ENCODE data around the gene FMNL2. TPM values are rescaled to one million over a fixed set of nuclear protein-coding genes. Genes with fewer than 3 reads are reported as not detected.

The FMNL2 gene
- total RNA-seq, 1 experiment from 2014 or later = 33.6 TPM

- H2BK15ac ChIP-seq (ENCODE audit: low read depth, low read length) = no peak overlapping the region
- H3K4ac ChIP-seq (ENCODE audit: low read depth, low read length) = no peak overlapping the region
- no peak overlapping the region for H3K56ac ChIP-seq (ENCODE audit: insufficient read length, low read depth, low read length)
- H2BK20ac ChIP-seq (ENCODE audit: low read depth, low read length, poor library complexity, severe bottlenecking) = no peak overlapping the region
- no peaks in the 10 kb centered on the region for H3K23me2 ChIP-seq (ENCODE audit: insufficient read length, low read depth, low read length, poor library complexity, severe bottlenecking)
- H3K27me3 ChIP-seq (ENCODE audit: insufficient read depth, low read length) = no peaks in the 10 kb centered on the region
- Mint-ChIP-seq H3K9me3 (no peaks in the 10 kb centered on the region), H3K4me1 (peaks cover 72 to 73% of the 10 kb centered on the region in 2 experiments), H3K36me3 (ENCODE audit: insufficient read depth in 1 of 3, low read depth in 3 of 3) (peaks cover 0 to 4% (median 0%) of the 10 kb centered on the region in 3 experiments; a peak in 2 of 7 replicates), H3K27me3 (ENCODE audit: low read depth) (no peaks in the 10 kb centered on the region), H3K27ac (no peak overlapping the region), H3K4me3 (no peak overlapping the region)
- no peak overlapping the region for H3K23ac ChIP-seq (ENCODE audit: insufficient read length, low read depth, low read length)
- H3K4me1 ChIP-seq (ENCODE audit: insufficient read depth, low read length) = peaks cover 16% of the 10 kb centered on the region
- H2BK12ac ChIP-seq (ENCODE audit: insufficient read length, low read depth, low read length) = no peak overlapping the region
- no peak overlapping the region for H3K18ac ChIP-seq (ENCODE audit: insufficient read length, low read depth, low read length)
- H3K27ac ChIP-seq (ENCODE audit: insufficient read length, low read depth, low read length) = no peak overlapping the region
- H2AK5ac ChIP-seq (ENCODE audit: insufficient read length, low read length) = no peak overlapping the region
- H4K8ac ChIP-seq (replicated peaks; ENCODE audit: insufficient read length, low read depth, low read length) = no peak overlapping the region
- H3K9me3 ChIP-seq (ENCODE audit: control insufficient read depth, low read depth, low read length) = no peaks in the 10 kb centered on the region
- DNase-seq = no peak
- no peak overlapping the region for H3K9ac ChIP-seq (ENCODE audit: extremely low read depth, insufficient read length, low read length)
- H3K4me2 ChIP-seq (ENCODE audit: insufficient read depth, insufficient read length, low read length) = no peak overlapping the region
- no CpG with 5 or more reads among the region's 5 CpGs for WGBS (ENCODE audit: extremely low coverage, insufficient read length, low lambda C conversion rate)
- no peak overlapping the region for H3K14ac ChIP-seq (ENCODE audit: insufficient read depth, low read length)
- H3K79me2 ChIP-seq (ENCODE audit: insufficient read depth, low read length) = peaks cover 3% of the 10 kb centered on the region; the same call in 1 of the 2 replicates
- H4K91ac ChIP-seq (ENCODE audit: insufficient read length, low read depth, low read length) = no peak overlapping the region
- no peak overlapping the region for H2AFZ ChIP-seq (ENCODE audit: low read length)
- TF ChIP-seq CTCF (conservative IDR thresholded peaks at IDR 0.05) = no peak
- H3T11ph ChIP-seq (ENCODE audit: low read length) = no peak overlapping the region
- no peak overlapping the region for H4K5ac ChIP-seq (ENCODE audit: insufficient read length, low read depth, low read length)
- H3K79me1 ChIP-seq (ENCODE audit: insufficient read depth, low read depth, low read length, poor library complexity, severe bottlenecking) = peaks cover 2% of the 10 kb centered on the region
- H2BK120ac ChIP-seq (ENCODE audit: low read depth, low read length, poor library complexity, severe bottlenecking) = no peak overlapping the region
- H4K20me1 ChIP-seq (ENCODE audit: control insufficient read depth, insufficient read depth, insufficient read length) = no peaks in the 10 kb centered on the region
- H2BK5ac ChIP-seq (ENCODE audit: insufficient read length, low read length) = no peak overlapping the region
Measured at GRCh38 chr2:152448606-152449005, 113.6 kb downstream of the FMNL2 start.

All from H9 (cell line).